ENCODE results near the gene PNLIPRP2. TPM values are rescaled to one million over a fixed set of nuclear protein-coding genes. Genes with fewer than 3 reads are reported as not detected.

Gene PNLIPRP2
- total RNA-seq, 4 donors from 2014 or later = not detected

DNA sequence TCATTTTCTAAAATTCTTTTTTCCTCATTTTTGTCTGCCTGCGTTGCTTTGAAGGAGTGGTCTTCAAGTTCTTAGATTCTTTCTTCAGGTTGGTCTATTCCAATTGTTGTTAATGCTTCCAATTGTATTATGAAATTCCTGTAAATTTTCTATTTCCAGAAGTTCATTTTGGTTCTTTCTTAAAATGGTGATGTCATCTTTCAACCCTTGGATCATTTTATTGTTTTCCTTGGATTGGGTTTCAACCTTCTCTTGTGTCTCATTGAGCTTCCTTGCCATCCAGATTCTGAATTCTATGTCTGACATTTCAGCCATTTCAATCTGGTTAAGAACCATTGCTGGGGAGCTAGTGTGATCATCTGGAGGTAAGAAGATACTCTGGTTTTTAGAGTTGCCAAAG lies 33.1 kb downstream of the PNLIPRP2 start:
- ATAC-seq (ENCODE audit: low FRiP score) (no peak), DNase-seq (ENCODE audit: low spot score) (no peak)
- no peak for TF ChIP-seq CTCF (IDR thresholded peaks at IDR 0.05)

GRCh38 chr10:116654816-116655215 lies 34.1 kb downstream of the PNLIPRP2 start:
- no peak for TF ChIP-seq CTCF (IDR thresholded peaks at IDR 0.05)
- DNase-seq (ENCODE audit: low spot score) (no peak), ATAC-seq (ENCODE audit: low FRiP score) (no peak)

GRCh38 chr10:116655568-116655967 lies 34.8 kb downstream of the PNLIPRP2 start:
- DNase-seq (ENCODE audit: low spot score) = no peak

GRCh38 chr10:116656044-116656443 lies 35.3 kb downstream of the PNLIPRP2 start:
- TF ChIP-seq CTCF (IDR thresholded peaks at IDR 0.05) = no peak
- no peak for ATAC-seq (ENCODE audit: low FRiP score)
- DNase-seq (ENCODE audit: low spot score) = no peak

More at GRCh38 chr10:116655568-116655967, 34.8 kb downstream of the PNLIPRP2 start:
- ATAC-seq (ENCODE audit: low FRiP score) = no peak
- no peak for TF ChIP-seq CTCF (IDR thresholded peaks at IDR 0.05)

- no peak for TF ChIP-seq CTCF (IDR thresholded peaks at IDR 0.05)
- DNase-seq (ENCODE audit: low spot score) = no peak
- no peak for ATAC-seq (ENCODE audit: low FRiP score)
These were observed 37.3 kb downstream of the PNLIPRP2 start for GRCh38 chr10:116657863-116658551.

DNA sequence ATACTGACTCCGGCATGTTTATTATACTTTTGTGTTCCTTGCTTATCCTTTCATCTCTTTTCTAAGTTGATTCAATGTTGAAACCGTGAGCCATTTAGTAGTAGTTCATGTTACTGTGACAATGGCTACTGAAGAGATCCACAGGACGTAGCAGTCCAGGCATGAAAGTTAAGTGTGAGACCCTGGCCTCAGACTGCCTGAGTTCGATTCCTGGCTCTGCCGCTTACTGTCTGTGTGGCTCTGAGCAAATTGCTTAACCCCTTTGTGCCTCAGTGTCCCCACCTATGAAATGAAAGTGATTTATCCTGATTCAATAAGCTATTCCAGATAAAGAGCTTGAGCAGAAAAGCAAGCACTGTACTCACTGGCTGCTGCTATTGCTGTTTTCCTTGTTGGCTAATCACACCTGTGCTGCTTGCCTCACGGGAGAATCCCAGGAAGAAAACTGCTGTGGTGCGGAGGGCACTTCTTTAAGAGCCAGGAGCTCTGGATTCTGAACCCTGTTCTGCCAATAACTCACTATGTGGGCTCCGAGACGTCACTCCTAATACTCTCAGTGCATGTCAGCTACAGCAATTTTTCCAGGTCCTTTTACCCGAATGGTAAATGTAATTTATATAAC lies 38.4 kb downstream of the PNLIPRP2 start:
- no peak for ATAC-seq (ENCODE audit: low FRiP score)
- no peak for DNase-seq (ENCODE audit: low spot score)
- no peak for TF ChIP-seq CTCF (IDR thresholded peaks at IDR 0.05)

DNA sequence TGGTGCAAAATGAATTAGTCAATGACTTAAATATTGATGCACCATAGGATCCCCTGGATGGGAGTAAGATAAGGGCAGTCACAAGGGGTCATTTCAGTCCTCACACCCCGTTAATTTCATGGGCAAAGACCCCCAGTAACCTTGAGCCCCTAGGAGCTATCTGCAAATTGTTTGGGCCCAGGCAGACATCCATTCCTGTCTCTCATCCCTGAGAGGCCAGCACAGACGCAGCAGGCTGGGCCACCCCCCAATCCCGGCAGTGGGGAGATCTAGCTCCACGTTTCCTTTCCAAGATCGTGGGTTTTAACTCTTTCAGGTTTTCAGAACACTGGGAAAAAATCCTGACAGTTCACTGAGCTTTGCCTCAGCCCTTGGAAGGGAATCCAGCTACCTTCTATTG lies 40.1 kb downstream of the PNLIPRP2 start:
- DNase-seq (ENCODE audit: low spot score) (no peak), ATAC-seq (ENCODE audit: low FRiP score) (no peak)
- TF ChIP-seq CTCF (IDR thresholded peaks at IDR 0.05) = no peak
